PC-9 (cell line): ENCODE measurements around the gene PRLR. TPM values are rescaled to one million over a fixed set of nuclear protein-coding genes. Genes with fewer than 3 reads are reported as not detected.

Experiments used
- BruUV-seq: library from RNA; stranded (reverse); fragments of 400-500 nt; replicated peaks from 2 replicates; lab custom pipeline; 2021; lab: Mats Ljungman, UMichigan
- CTCF ChIA-PET: fragments of 300-600 bp; sonication (Branson Sonifier 250); formaldehyde crosslinking; loops from one replicate; lab custom pipeline; 2022; ENCODE audit warnings: antibody characterized with exemption; lab: Charles Lee
- POLR2A ChIA-PET: fragments of 300-600 bp; sonication (Branson Sonifier 250); formaldehyde crosslinking; loops from one replicate; lab custom pipeline; 2022; ENCODE audit warnings: antibody characterized with exemption; ENCODE audit not compliant: unreplicated experiment; lab: Charles Lee
- DNase-seq, 2 experiments: peaks; one replicate each; pipeline versions ENCODE4 v3.0.0 to v3.0.0-alpha.2; 2015 to 2022; ENCODE audit warnings: mixed read lengths in 1 of 2
- H2AFZ ChIP-seq: fragments of 200-600 bp; sonication (generic); 2 replicates; pipeline ENCODE4 v1.8.1; 2017; ENCODE audit warnings: antibody characterized with exemption
- H3F3A ChIP-seq: fragments of 200-600 bp; sonication (generic); 2 replicates; pipeline ENCODE4 v1.8.1; 2017; ENCODE audit warnings: antibody characterized with exemption, mild to moderate bottlenecking, low read depth; ENCODE audit not compliant: insufficient read depth
- H3K27ac ChIP-seq: fragments of 200-600 bp; sonication (generic); 2 replicates; pipeline ENCODE4 v1.6.1; 2016; ENCODE audit warnings: mixed run types
- H3K27me3 ChIP-seq: fragments of 200-600 bp; sonication (generic); 2 replicates; pipeline ENCODE4 v1.6.1; 2016; ENCODE audit warnings: low read depth, mixed run types; ENCODE audit not compliant: insufficient read depth
- H3K36me3 ChIP-seq: fragments of 200-600 bp; sonication (generic); 2 replicates; pipeline ENCODE4 v1.6.1; 2016; ENCODE audit warnings: low read depth, mixed run types
- H3K4me1 ChIP-seq: fragments of 200-600 bp; sonication (generic); replicated peaks from 2 replicates; pipeline ENCODE4 v1.6.1; 2016; ENCODE audit warnings: mixed run types; ENCODE audit not compliant: insufficient read depth
- H3K4me2 ChIP-seq: fragments of 200-600 bp; sonication (generic); 2 replicates; pipeline ENCODE4 v1.6.1; 2017; ENCODE audit warnings: mixed run types
- H3K4me3 ChIP-seq: fragments of 200-600 bp; sonication (generic); 2 replicates; pipeline ENCODE4 v1.6.1; 2016; ENCODE audit warnings: mixed run types
- H3K79me2 ChIP-seq: fragments of 200-600 bp; sonication (generic); 2 replicates; pipeline ENCODE4 v1.6.1; 2017; ENCODE audit warnings: low read depth, mixed run types
- H3K9me2 ChIP-seq: fragments of 200-600 bp; sonication (generic); 2 replicates; pipeline ENCODE4 v1.8.1; 2017; ENCODE audit warnings: mild to moderate bottlenecking; ENCODE audit not compliant: insufficient read depth
- H3K9me3 ChIP-seq: fragments of 200-600 bp; sonication (generic); 2 replicates; pipeline ENCODE4 v1.8.1; 2016; ENCODE audit warnings: low read depth; ENCODE audit not compliant: insufficient read depth
- H4K20me1 ChIP-seq: fragments of 200-600 bp; sonication (generic); 2 replicates; pipeline ENCODE4 v1.8.1; 2017; ENCODE audit not compliant: insufficient read depth
- EZH2 ChIP-seq: fragments of 200-600 bp; sonication (generic); IDR thresholded peaks from 2 replicates; pipeline ENCODE4 v1.8.0; 2017; ENCODE audit warnings: antibody characterized with exemption, low read depth
- intact Hi-C: fragments of 100-400 bp; cut with micrococcal nuclease; formaldehyde crosslinking; loops from one replicate; pipeline ENCODE4 v1.10.0; 2022; ENCODE audit not compliant: unreplicated experiment
- total RNA-seq: library from RNA; stranded (reverse); gene quantifications from 2 replicates; pipeline ENCODE4 v1.2.3, GENCODE V29; 2021
- TF ChIP-seq, protein P1 (sequence below): fragments of 200-600 bp; sonication (generic); conservative IDR thresholded peaks from 2 replicates; pipeline ENCODE4 v1.6.1; 2017; ENCODE audit warnings: mixed run types, antibody characterized with exemption, mild to moderate bottlenecking, moderate library complexity

Gene PRLR
- total RNA-seq, 1 experiment from 2014 or later, result not detected

- intact Hi-C loops, result no loop called here
- no peak for DNase-seq
- Histone ChIP-seq H3K9me2 (no peaks in the 10 kb centered on the region), H3K27ac (no peak overlapping the region), H3K4me2 (no peak overlapping the region), H4K20me1 (no peaks in the 10 kb centered on the region), H2AFZ (no peak overlapping the region), H3K79me2 (no peaks in the 10 kb centered on the region), H3K36me3 (no peaks in the 10 kb centered on the region), H3F3A (no peaks in the 10 kb centered on the region), H3K4me1 (no peaks in the 10 kb centered on the region), H3K9me3 (no peaks in the 10 kb centered on the region), H3K4me3 (no peak overlapping the region), H3K27me3 (peaks cover 75% of the 10 kb centered on the region)
- BruUV-seq, result no TSS peak
- TF ChIP-seq, protein P1, sequence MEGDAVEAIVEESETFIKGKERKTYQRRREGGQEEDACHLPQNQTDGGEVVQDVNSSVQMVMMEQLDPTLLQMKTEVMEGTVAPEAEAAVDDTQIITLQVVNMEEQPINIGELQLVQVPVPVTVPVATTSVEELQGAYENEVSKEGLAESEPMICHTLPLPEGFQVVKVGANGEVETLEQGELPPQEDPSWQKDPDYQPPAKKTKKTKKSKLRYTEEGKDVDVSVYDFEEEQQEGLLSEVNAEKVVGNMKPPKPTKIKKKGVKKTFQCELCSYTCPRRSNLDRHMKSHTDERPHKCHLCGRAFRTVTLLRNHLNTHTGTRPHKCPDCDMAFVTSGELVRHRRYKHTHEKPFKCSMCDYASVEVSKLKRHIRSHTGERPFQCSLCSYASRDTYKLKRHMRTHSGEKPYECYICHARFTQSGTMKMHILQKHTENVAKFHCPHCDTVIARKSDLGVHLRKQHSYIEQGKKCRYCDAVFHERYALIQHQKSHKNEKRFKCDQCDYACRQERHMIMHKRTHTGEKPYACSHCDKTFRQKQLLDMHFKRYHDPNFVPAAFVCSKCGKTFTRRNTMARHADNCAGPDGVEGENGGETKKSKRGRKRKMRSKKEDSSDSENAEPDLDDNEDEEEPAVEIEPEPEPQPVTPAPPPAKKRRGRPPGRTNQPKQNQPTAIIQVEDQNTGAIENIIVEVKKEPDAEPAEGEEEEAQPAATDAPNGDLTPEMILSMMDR, result no peak
- no peak for TF ChIP-seq EZH2
- ChIA-PET CTCF (no interaction called here), POLR2A (no interaction called here)
Observed at GRCh38 chr5:35186749-35187148, 43.5 kb downstream of the PRLR start.

GRCh38 chr5:35185518-35185917 is 44.8 kb downstream of the PRLR start:
- TF ChIP-seq, protein P1, result no peak
- TF ChIP-seq EZH2, result no peak
- Histone ChIP-seq H3K9me2 (no peaks in the 10 kb centered on the region), H2AFZ (no peak overlapping the region), H3K79me2 (no peaks in the 10 kb centered on the region), H3K4me1 (no peaks in the 10 kb centered on the region), H4K20me1 (no peaks in the 10 kb centered on the region), H3K9me3 (no peaks in the 10 kb centered on the region), H3K4me3 (no peak overlapping the region), H3K27me3 (peaks cover 78% of the 10 kb centered on the region), H3F3A (no peaks in the 10 kb centered on the region), H3K4me2 (no peak overlapping the region), H3K27ac (no peak overlapping the region), H3K36me3 (no peaks in the 10 kb centered on the region)
- BruUV-seq, result no TSS peak
- no peak for DNase-seq
- POLR2A ChIA-PET, result no interaction called here
- CTCF ChIA-PET, result no interaction called here
- intact Hi-C loops, result no loop called here

DNA sequence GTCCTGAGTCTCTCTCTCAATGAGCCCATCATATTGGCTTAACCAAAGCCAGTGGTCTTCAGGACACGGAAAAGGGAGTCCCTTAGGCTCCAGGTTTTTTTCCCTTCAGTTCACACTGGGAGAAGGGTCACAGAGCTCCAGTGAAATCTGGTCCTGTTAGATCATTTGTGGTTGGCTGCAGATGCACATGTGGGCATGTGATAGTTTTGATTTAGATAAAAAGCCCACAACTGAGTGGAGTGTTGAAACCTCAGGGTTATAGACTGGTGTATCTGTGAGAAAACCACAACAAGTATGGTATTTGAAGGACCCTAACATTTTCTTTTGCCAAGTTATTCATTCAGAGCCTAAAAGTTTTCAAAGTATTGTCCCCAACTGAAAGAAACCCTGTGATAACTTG is 46.7 kb downstream of the PRLR start:
- Histone ChIP-seq H3K79me2 (no peaks in the 10 kb centered on the region), H3K9me3 (no peaks in the 10 kb centered on the region), H3F3A (no peaks in the 10 kb centered on the region), H3K9me2 (no peaks in the 10 kb centered on the region), H3K4me1 (no peaks in the 10 kb centered on the region), H3K4me2 (no peak overlapping the region), H3K36me3 (no peaks in the 10 kb centered on the region), H3K4me3 (no peak overlapping the region), H3K27me3 (peaks cover 73% of the 10 kb centered on the region), H4K20me1 (peaks cover 7% of the 10 kb centered on the region; the same call in 1 of the 2 replicates), H2AFZ (no peak overlapping the region), H3K27ac (no peak overlapping the region)
- CTCF ChIA-PET, result no interaction called here
- no TSS peak for BruUV-seq
- intact Hi-C loops, result no loop called here
- TF ChIP-seq EZH2, result no peak
- TF ChIP-seq, protein P1, result no peak
- POLR2A ChIA-PET, result no interaction called here
- DNase-seq, result no peak
